Heart right ventricle (tissue), 16 donors: ENCODE results near the gene SP1. TPM values are rescaled to one million over a fixed set of nuclear protein-coding genes. Genes with fewer than 3 reads are reported as not detected.
"Not testable (repeated sequence)": the region's sequence is repeated elsewhere in the genome, so short reads cannot be mapped to it uniquely, and the experiment has no call there.

ENCODE experiments used
- ATAC-seq, 8 donors: fragments of 200-7000 bp; cut with Tn5 transposase; one replicate each; pipeline ENCODE4 v1.9.1; 2020; ENCODE audit warnings: mild to moderate bottlenecking in 8 of 8, moderate library complexity in 8 of 8, moderate number of reproducible peaks in 1 of 8
- DNase-seq, 2 donors: peaks; one replicate each; pipeline ENCODE4 v3.0.0-alpha.2; 2020
- H3K27ac ChIP-seq, 10 donors: fragments of 200-600 bp; sonication (generic) in 2 of 10; one replicate each; pipeline versions ENCODE4 v1.5.0 to v1.8.0; 2020 to 2022; ENCODE audit warnings: mild to moderate bottlenecking in 3 of 10
- H3K27me3 ChIP-seq, 7 donors: fragments of 200-600 bp; one replicate each; pipeline ENCODE4 v1.8.0; 2021 to 2022; ENCODE audit warnings: mild to moderate bottlenecking in 2 of 7
- H3K36me3 ChIP-seq, 9 donors: fragments of 200-600 bp; sonication (generic) in 1 of 9; one replicate each; pipeline versions ENCODE4 v1.5.0 to v1.8.0; 2020 to 2022; ENCODE audit warnings: mild to moderate bottlenecking in 2 of 9
- H3K4me1 ChIP-seq, 9 donors: fragments of 200-600 bp; sonication (generic) in 1 of 9; one replicate each; pipeline versions ENCODE4 v1.5.0 to v1.8.0; 2020 to 2022; ENCODE audit warnings: mild to moderate bottlenecking in 4 of 9
- H3K4me3 ChIP-seq, 10 donors: fragments of 200-600 bp; sonication (generic) in 2 of 10; one replicate each; pipeline versions ENCODE4 v1.5.0 to v1.8.0; 2020 to 2022; ENCODE audit warnings: mild to moderate bottlenecking in 7 of 10, moderate library complexity in 2 of 10
- H3K9me3 ChIP-seq, 11 donors: fragments of 200-600 bp in 10 of 11; sonication (generic) in 2 of 11; one replicate each; pipeline versions ENCODE4 v1.5.0 to v1.8.0; 2013 to 2022; ENCODE audit warnings: mild to moderate bottlenecking in 2 of 11, control low read depth in 1 of 11, moderate library complexity in 1 of 11
- CTCF ChIP-seq, 9 donors: fragments of 200-600 bp; sonication (generic) in 2 of 9; IDR thresholded peaks; one replicate each; pipeline versions ENCODE4 v1.5.0 to v1.8.0; 2021 to 2022; ENCODE audit warnings: antibody characterized with exemption in 9 of 9, mild to moderate bottlenecking in 5 of 9, moderate library complexity in 1 of 9
- WGBS, 2 donors: extraction: QIAGEN DNeasy Blood & Tissue Kit; methylation state at CpG; one replicate each; pipeline ENCODE4 v1.1.7; 2013; ENCODE audit warnings: inconsistent platforms in 1 of 2; 5-methylcytosine and 5-hydroxymethylcytosine counted together
- intact Hi-C, 10 donors: fragments of 100-400 bp; cut with DNase I; formaldehyde crosslinking; loops; one replicate each; pipeline versions ENCODE4 v1.11.1 to v1.14.2; 2022
- polyA plus RNA-seq, 2 donors: library from polyadenylated mRNA; stranded (reverse); fragments of 200-250 nt; gene quantifications; one replicate each; pipeline ENCODE4 v1.2.3, GENCODE V29; 2013
- total RNA-seq, 10 donors: library from RNA; stranded (reverse); fragmentation: NEBNext Ultra II Directional in 3 of 10; extraction: Animal tissue kit (Norgen Biotek cat#: 25700) in 3 of 10; gene quantifications; one replicate each; pipeline versions ENCODE4 v1.2.1 to v1.2.4, GENCODE V29; 2021 to 2023
- donor health status: Arrhythmogenic right ventricular cardiomyopathy.
- donor health status: ischemic (EF 13 %, LVEDD 7.1; RV severe dilation, severe dysfunction).
- donor health status: healthy with polysubstance abuse.
- donor health status: DM: no; HTN: yes; CAD: no.
- donor health status: DM: no; HTN: no; CAD: no.
- donor health status: ischemic (EF 25% LVEDD 6.9; RV normal size, moderate dysfunction).
- donor health status: ischemic (EF 25% LVEDD 5.7; RV mildly dilated, moderate dysfunction).
- donor health status: healthy.
- donor health status: DM: yes; HTN: yes; CAD: no.
- donor health status: Ischemic cardiomyopathy.
- donor health status: ischemic (EF 35%, LVEDD 5.7; RV mildly dilated, moderate dysfunction).
- donor health status: nonischemic (EF 11% LVEDD 7.7; RV severe dilation, severe dysfunction).
- donor health status: DM: yes; HTN: yes; CAD: no.
- donor health status: PGD.
- donor health status: ischemic (EF 29% LVEDD 5.4; RV normal size, mild dysfunction).
- donor health status: nonischemic (EF 23%, LVEDD 6.1; RV moderate dilation, normal function).

Gene SP1
- total and polyA plus RNA-seq, 12 donors: 7.8 to 42.4 (median 31.3) TPM

- intact Hi-C loops: loop anchor here in 1 of 10 donors (10.0 kb wide), 1 partner anchor 61 kb away; the partner anchor contains the start of genes NPFF and TARBP2
- H3K9me3 ChIP-seq: no peaks in the 10 kb centered on the region
- no peak overlapping the region for H3K27ac ChIP-seq
- peaks cover 0 to 59% (median 12%) of the 10 kb centered on the region in 9 donors for H3K36me3 ChIP-seq
- no peak for TF ChIP-seq CTCF (IDR thresholded peaks at IDR 0.05)
- WGBS, 2 donors: 94 to 96% methylated on average over 4 of the region's 4 CpGs
- peaks cover 7 to 45% (median 18%) of the 10 kb centered on the region in 9 donors for H3K4me1 ChIP-seq
- no peak overlapping the region for H3K4me3 ChIP-seq
- ATAC-seq (no peak), DNase-seq (no peak)
- no peaks in the 10 kb centered on the region for H3K27me3 ChIP-seq
Measured at GRCh38 chr12:53443955-53444354, 64.0 kb downstream of the SP1 start.

GRCh38 chr12:53444593-53445325 is 64.8 kb downstream of the SP1 start:
- not testable (repeated sequence) for H3K27ac ChIP-seq, H3K27me3 ChIP-seq, ATAC-seq, DNase-seq, H3K9me3 ChIP-seq, H3K4me3 ChIP-seq
- peaks cover 0 to 59% (median 12%) of the 10 kb centered on the region in 9 donors for H3K36me3 ChIP-seq
- peaks cover 7 to 45% (median 18%) of the 10 kb centered on the region in 9 donors for H3K4me1 ChIP-seq
- 88 to 90% methylated on average over 11 of the region's 11 CpGs for WGBS, 2 donors
- intact Hi-C loops: loop anchor here in 1 of 10 donors (10.0 kb wide), 1 partner anchor 60 kb away; the partner anchor contains the start of genes NPFF and TARBP2

GRCh38 chr12:53450936-53451335 is 71.0 kb downstream of the SP1 start:
- 87 to 91% methylated on average over 7 of the region's 7 CpGs for WGBS, 2 donors
- peaks cover 0 to 54% (median 24%) of the 10 kb centered on the region in 9 donors for H3K36me3 ChIP-seq
- intact Hi-C loops: loop anchor here in 5 of 10 donors (1.0 to 10.0 kb wide), 5 partner anchors 10 to 56 kb away; partner anchors contain the start of genes NPFF (in 2 of the 5), TARBP2 (in 2 of the 5) and PRR13 (in 1 of the 5)

GRCh38 chr12:53451661-53452158 is 71.7 kb downstream of the SP1 start, which contains the start of gene PCBP2:
PCBP2 (plus strand) TSS chr12:53452102; CDS start chr12:53454801, 2,699 bp downstream.
- ATAC-seq (peak; percentile 96 to 98 (median 98)), DNase-seq (peak; percentile 97 to 99)
- H3K27ac ChIP-seq: peak within 1 kb of the TSS; percentile 72 to 98 (median 93)
- H3K9me3 ChIP-seq: no peaks in the 10 kb centered on the region
- H3K4me3 ChIP-seq: peak within 1 kb of the TSS; percentile 44 to 90 (median 68)
- peak; percentile 68 to 97 (median 87) for TF ChIP-seq CTCF (IDR thresholded peaks at IDR 0.05)
- H3K4me1 ChIP-seq: peaks cover 3 to 40% (median 34%) of the 10 kb centered on the region in 9 donors
- peaks cover 0 to 54% (median 28%) of the 10 kb centered on the region in 9 donors for H3K36me3 ChIP-seq
- 0% methylated on average over 27 to 29 of the region's 32 CpGs for WGBS, 2 donors
- no peaks in the 10 kb centered on the region for H3K27me3 ChIP-seq
- intact Hi-C loops: loop anchor here in 7 of 10 donors (1.0 to 10.0 kb wide), 6 partner anchors 10 to 56 kb away; partner anchors contain the start of genes TARBP2 (in 5 of the 7), NPFF (in 2 of the 7) and PRR13 (in 1 of the 7)

More at GRCh38 chr12:53450936-53451335, 71.0 kb downstream of the SP1 start:
- no peak overlapping the region for H3K27ac ChIP-seq
- H3K27me3 ChIP-seq: no peaks in the 10 kb centered on the region
- DNase-seq (no peak), ATAC-seq (no peak)
- peaks cover 3 to 34% (median 31%) of the 10 kb centered on the region in 9 donors for H3K4me1 ChIP-seq
- H3K9me3 ChIP-seq: no peaks in the 10 kb centered on the region
- H3K4me3 ChIP-seq: no peak overlapping the region
- no peak for TF ChIP-seq CTCF (IDR thresholded peaks at IDR 0.05)
